Skeletal muscle tissue (tissue), 4 donors: ENCODE data around the gene HPCAL1. TPM values are rescaled to one million over a fixed set of nuclear protein-coding genes. Genes with fewer than 3 reads are reported as not detected.

Experiments used
- H3K27ac ChIP-seq: one replicate; pipeline ENCODE4 v1.7.0; 2013; ENCODE audit warnings: mild to moderate bottlenecking, low read depth, low read length, inconsistent platforms
- H3K27me3 ChIP-seq, 3 donors: one replicate each; pipeline ENCODE4 v1.7.0; 2013; ENCODE audit warnings: low read length in 3 of 3; ENCODE audit not compliant: control insufficient read depth in 3 of 3, insufficient read depth in 3 of 3
- H3K36me3 ChIP-seq, 3 donors: one replicate each; pipeline ENCODE4 v1.7.0; 2013; ENCODE audit warnings: low read length in 3 of 3; ENCODE audit not compliant: control insufficient read depth in 3 of 3, insufficient read depth in 3 of 3
- H3K4me1 ChIP-seq, 3 donors: one replicate each; pipeline ENCODE4 v1.7.0; 2013; ENCODE audit warnings: low read length in 3 of 3, mild to moderate bottlenecking in 3 of 3; ENCODE audit not compliant: control insufficient read depth in 3 of 3, insufficient read depth in 3 of 3
- H3K4me3 ChIP-seq, 3 donors: one replicate each; pipeline ENCODE4 v1.7.0; 2013; ENCODE audit warnings: low read length in 3 of 3
- H3K9ac ChIP-seq, 3 donors: one replicate each; pipeline ENCODE4 v1.7.0; 2013; ENCODE audit warnings: low read length in 3 of 3, mild to moderate bottlenecking in 3 of 3, moderate library complexity in 2 of 3, low read depth in 1 of 3
- H3K9me3 ChIP-seq, 3 donors: one replicate each; pipeline ENCODE4 v1.7.0; 2013; ENCODE audit warnings: low read length in 3 of 3; ENCODE audit not compliant: control insufficient read depth in 3 of 3
- total RNA-seq: library from RNA; depleted of rRNA; stranded (reverse); fragments of >200 nt; gene quantifications from one replicate; pipeline ENCODE4 v1.2.3, GENCODE V29; 2014
- donor health status: Osteomylitis.

Gene HPCAL1
- total RNA-seq, 1 donor from 2014 or later, result 15.1 TPM

DNA sequence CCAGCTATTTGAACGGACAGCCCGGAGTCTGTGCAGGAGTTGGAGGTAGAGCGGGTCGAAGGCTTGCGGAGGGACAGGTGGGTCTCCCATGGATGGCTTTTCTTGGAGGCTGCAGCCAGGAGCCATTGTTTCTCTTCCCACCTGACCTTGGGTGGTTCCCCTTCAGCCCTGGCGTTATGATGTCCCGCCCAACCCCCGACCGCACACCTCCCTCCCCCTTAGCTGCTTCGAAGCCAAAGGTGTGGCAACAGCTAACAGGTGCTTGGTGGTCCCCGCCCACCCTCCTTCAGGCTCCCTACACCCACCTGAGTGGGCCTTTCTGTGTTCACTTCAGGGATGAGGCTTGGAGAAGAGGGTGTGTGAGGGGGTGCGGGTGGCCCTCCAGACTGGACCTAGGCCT, 62.7 kb downstream of the HPCAL1 start:
- H3K9me3 ChIP-seq, result no peaks in the 10 kb centered on the region
- H3K4me3 ChIP-seq, result no peak overlapping the region
- no peak overlapping the region for H3K9ac ChIP-seq
- H3K27me3 ChIP-seq, result no peaks in the 10 kb centered on the region
- no peak overlapping the region for H3K27ac ChIP-seq
- no peaks in the 10 kb centered on the region for H3K36me3 ChIP-seq
- peaks cover 4 to 8% (median 5%) of the 10 kb centered on the region in 3 donors for H3K4me1 ChIP-seq

DNA sequence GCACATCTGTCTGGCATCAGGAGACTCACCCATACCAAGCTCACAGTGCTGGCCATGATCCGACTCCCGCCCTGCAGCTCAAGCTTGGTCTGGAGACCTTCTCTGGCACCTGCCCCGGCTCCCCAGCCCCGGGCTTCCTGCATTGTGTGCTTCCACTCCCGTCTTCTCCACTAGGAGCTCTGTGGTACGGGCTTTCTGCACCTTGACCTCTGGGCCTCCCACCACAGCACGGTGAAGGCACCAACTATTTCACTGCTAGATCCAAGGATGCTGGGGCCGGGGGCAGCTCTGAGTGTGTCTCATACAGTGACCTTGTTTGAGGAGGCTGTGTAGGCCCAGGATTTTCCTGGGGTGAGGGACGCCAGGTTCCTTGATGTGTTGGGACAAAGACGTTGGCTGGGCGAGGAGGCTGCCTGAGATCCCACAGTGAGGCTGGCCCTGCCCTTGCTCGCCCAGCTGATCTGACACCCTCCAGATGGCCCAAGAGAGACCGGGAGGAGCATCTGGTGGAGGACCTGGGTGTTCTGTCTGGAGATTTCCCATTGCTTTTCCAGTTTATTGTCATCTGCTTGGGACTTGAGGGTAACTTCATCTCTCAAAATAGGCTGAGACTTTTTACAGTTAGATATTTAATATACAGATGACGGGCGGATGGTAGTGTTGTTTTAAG, 64.0 kb downstream of the HPCAL1 start:
- Histone ChIP-seq H3K4me1 (peaks cover 4 to 10% (median 5%) of the 10 kb centered on the region in 3 donors), H3K9ac (no peak overlapping the region), H3K27ac (no peak overlapping the region), H3K9me3 (no peaks in the 10 kb centered on the region), H3K4me3 (no peak overlapping the region), H3K27me3 (no peaks in the 10 kb centered on the region), H3K36me3 (no peaks in the 10 kb centered on the region)

DNA sequence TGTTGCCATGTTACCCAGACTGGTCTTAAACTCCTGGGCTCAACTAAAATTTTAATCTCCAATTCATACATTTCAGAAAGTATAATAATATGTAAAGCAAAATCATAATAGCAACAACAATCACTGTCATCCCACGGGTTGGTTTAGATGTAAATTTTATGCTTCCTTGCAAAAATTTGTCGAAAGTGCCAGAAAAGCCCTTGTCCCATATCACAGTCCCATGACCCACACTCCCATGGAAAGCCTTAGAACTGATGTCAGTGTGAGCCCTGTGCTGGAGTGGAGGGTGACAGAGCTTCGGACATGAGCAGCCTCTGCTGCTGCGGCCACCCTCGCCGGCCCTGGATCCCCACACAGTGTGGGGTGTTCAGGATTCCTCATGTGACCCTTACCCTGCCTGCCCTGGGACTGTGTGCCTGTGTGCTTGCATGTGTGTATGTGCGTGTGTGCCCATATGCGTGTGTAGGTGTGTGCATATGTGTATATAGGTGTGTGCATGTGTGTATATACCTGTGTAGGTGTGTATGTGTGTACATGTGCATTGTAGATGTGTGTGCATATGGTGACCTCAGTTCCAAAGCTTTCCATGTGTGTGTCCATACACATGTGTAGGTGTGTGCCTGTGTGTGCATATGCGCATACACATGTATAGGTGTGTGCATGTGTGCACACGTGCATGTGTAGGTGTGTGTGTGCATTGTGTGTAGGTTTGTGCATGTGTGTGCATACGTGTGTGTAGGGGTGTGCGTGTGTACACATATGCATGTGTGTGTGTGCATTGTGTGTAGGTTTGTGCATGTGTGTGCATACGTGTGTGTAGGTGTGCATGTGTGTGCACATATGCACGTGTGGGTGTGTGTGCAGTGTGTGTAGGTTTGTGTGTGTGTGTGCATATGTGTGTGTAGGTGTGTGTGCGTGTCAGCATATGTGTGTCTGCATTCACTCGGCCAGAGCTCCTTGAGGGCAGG, 65.1 kb downstream of the HPCAL1 start:
- peaks cover 0 to 4% (median 0%) of the 10 kb centered on the region in 3 donors for H3K4me1 ChIP-seq
- no peaks in the 10 kb centered on the region for H3K9me3 ChIP-seq
- no peaks in the 10 kb centered on the region for H3K36me3 ChIP-seq

DNA sequence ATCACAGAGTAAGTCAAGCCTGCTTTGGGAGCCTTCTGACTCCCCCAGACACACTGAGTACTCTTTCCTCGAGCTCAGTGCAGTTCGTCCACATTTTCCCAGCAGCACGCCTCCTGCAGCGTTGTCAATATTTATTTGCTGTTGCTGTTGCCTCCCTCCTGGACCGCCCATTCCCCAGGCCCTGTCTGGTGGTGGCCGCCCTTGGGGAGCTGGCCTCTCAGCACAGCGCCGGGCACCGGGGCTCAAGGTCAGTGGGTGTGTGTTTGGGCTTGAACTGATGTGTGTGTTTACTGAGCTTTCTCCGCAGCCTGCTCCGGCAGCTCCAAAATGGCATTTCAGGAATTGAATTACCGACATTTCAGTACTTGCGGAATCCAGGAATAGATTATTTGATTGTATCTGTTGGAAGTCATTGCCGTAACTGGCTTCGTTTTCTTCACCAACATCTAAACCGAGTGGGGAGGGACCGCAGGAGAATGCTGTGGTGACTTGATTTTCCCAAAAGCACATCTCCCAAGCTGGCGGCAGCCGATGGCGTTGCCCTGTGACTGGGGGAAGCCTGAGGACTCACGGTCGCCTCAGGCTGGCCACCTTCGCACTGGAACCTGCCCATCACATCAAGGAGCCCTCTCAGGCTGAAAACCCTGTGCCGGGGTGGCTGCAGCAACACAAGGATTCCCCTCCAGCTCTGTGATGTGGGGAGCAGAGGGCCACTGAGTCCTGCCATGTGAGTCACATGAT, 66.0 kb downstream of the HPCAL1 start:
- Histone ChIP-seq H3K27ac (no peak overlapping the region), H3K27me3 (no peaks in the 10 kb centered on the region), H3K36me3 (no peaks in the 10 kb centered on the region), H3K4me1 (peaks cover 0 to 4% (median 0%) of the 10 kb centered on the region in 3 donors), H3K9me3 (no peaks in the 10 kb centered on the region), H3K9ac (no peak overlapping the region), H3K4me3 (no peak overlapping the region)

More for the DNA sequence above, 65.1 kb downstream of the HPCAL1 start:
- Histone ChIP-seq H3K4me3 (no peak overlapping the region), H3K27ac (no peak overlapping the region), H3K9ac (no peak overlapping the region), H3K27me3 (no peaks in the 10 kb centered on the region)

DNA sequence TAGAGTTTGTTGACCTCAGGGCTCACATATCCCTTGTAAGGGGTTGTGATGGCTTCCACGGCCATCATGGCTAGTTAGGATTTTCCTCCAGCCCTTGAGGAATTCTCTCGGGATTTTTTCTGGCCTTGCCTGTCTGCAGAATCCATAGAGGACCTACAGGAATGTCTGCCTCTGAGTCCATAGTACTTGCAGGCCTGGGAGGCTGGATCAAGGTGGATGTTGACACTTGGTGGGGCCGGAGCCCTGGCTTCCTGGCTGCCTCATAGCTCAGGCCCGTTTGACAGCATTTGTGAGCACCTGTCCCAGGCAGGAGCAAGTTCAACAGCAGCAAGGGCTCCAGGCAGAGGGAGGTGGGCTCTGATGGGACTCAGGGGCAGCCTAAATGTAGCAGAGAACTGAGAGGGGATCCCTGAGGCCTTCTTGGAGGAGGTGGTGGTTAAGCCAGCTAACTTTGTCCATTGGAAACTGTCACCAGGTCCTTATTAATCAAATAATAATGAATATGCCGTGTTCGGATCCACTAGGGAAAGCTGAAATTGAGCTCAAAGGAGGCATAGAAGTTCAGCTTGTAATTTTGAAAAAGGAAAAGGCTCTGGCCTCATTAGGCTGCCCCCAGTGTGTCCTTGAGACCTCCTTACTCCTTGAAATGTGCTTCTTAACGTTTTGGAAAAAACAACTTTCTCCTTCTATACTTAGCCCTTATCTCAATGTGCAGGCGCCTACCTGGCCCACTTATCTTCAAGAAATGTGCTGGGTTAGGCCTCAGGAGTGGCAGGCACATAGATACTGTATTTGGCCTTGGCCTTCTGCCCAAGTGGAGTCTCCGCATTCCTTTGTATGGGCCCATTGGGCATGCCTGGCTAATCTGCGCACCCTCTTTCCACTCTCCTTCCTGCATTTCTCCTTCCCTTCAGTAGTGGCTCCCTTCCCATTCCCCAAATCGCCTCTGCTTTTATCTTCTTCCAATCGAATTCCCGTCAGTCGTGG, 66.9 kb downstream of the HPCAL1 start:
- no peaks in the 10 kb centered on the region for H3K36me3 ChIP-seq
- no peaks in the 10 kb centered on the region for H3K27me3 ChIP-seq
- H3K4me1 ChIP-seq, result peaks cover 0 to 4% (median 0%) of the 10 kb centered on the region in 3 donors
- H3K27ac ChIP-seq, result no peak overlapping the region
- H3K9me3 ChIP-seq, result no peaks in the 10 kb centered on the region
- H3K4me3 ChIP-seq, result no peak overlapping the region
- H3K9ac ChIP-seq, result no peak overlapping the region

DNA sequence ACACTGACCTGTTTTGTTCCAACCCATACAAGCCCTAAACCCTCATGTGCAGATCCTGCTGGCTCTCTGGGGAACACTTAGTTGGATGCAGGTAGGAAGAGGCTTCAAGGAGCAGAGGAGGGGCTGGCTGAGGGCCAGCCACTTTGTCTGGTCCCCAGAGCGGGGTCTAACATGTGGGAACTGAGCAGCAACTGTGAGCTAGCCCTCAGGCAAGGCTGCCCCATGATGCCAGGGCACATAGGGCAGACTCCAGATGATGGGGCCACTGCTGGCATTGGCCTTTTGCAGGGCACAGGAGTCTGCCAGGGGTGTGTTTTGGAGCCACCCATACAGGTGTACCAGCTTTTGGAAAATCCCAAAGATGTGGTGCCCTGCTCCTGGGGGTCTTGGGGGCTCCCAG, 67.7 kb downstream of the HPCAL1 start:
- Histone ChIP-seq H3K4me3 (no peak overlapping the region), H3K4me1 (peaks cover 0 to 4% (median 0%) of the 10 kb centered on the region in 3 donors), H3K36me3 (no peaks in the 10 kb centered on the region), H3K27ac (no peak overlapping the region), H3K9ac (no peak overlapping the region), H3K9me3 (no peaks in the 10 kb centered on the region), H3K27me3 (no peaks in the 10 kb centered on the region)

DNA sequence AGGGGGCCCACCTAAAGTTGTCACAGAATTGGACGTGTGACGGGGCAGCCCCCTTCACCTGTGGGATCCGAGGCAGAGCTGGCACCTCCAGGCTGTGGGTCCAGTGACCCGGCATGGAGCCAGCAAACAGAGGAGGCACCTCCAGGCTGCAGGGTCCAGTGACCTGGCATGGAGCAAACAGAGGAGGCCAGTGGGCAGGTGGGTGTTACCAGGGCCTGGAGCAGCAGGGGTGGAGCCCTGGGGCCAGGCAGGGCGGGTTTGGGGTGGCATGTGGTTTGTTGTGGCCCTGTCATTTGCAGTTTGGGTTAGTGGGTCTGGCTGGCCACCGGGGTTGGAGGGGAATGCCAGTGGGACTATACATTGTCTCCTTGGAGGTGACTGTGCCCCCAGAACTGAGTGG, 68.2 kb downstream of the HPCAL1 start:
- H3K36me3 ChIP-seq, result no peaks in the 10 kb centered on the region

DNA sequence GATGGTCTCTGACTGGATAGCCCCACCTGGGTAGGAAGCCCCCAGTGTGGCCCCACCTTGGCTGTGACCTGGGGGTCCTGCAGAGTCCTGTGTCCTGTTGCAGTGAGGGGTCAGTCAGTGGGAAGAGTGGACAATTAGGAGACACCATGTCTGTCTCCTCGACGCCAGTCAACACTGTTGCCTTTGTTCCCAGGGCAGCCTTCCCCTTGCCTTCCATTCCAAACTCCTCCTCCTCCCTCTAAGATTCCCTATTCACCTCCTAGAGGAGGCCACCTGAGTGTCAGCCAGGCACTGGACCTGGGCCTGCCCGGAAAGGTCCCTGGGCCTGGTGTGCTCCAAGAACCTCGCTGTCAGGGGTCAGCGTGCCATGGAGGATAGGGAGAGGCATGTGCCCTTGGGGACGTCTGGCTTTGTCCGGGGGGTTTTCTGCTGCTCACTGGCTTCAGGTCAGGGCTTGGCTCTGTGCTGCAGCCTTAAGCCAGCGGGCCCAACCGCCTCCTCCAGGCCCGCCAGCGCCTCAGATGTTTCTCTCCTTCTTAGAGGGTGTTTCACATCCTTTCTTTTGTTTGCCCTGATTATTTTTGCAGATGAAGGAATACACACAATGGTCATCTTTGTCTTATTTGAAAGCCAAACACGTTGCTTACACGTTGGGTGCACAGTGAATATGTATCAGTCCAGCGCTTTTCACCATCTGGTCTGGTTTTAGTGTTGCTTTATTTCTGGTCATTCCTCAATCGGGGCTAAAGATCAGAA, 68.9 kb downstream of the HPCAL1 start:
- no peaks in the 10 kb centered on the region for H3K9me3 ChIP-seq
- H3K27me3 ChIP-seq, result no peaks in the 10 kb centered on the region
- no peaks in the 10 kb centered on the region for H3K36me3 ChIP-seq
- no peak overlapping the region for H3K4me3 ChIP-seq
- H3K4me1 ChIP-seq, result peaks cover 0 to 4% (median 0%) of the 10 kb centered on the region in 3 donors
- H3K27ac ChIP-seq, result no peak overlapping the region
- H3K9ac ChIP-seq, result no peak overlapping the region

More for the DNA sequence above, 68.2 kb downstream of the HPCAL1 start:
- no peaks in the 10 kb centered on the region for H3K9me3 ChIP-seq
- no peaks in the 10 kb centered on the region for H3K27me3 ChIP-seq
- no peak overlapping the region for H3K4me3 ChIP-seq
- peaks cover 0 to 4% (median 0%) of the 10 kb centered on the region in 3 donors for H3K4me1 ChIP-seq
- H3K9ac ChIP-seq, result no peak overlapping the region
- no peak overlapping the region for H3K27ac ChIP-seq
